ENCODE results near the gene CTNS.
A peak's percentile ranks its signal among the peaks of the same experiment; 100 is the strongest.
"Not testable (repeated sequence)": the region's sequence is repeated elsewhere in the genome, so short reads cannot be mapped to it uniquely, and the experiment has no call there.

Gene CTNS

GRCh38 chr17:3685174-3685573 is 48.6 kb downstream of the CTNS start:
- no peak for DNase-seq (ENCODE audit: low read depth in 2 of 2)

GRCh38 chr17:3688027-3688553 is 51.5 kb downstream of the CTNS start:
- no peak for DNase-seq (ENCODE audit: low read depth in 2 of 2)

GRCh38 chr17:3688852-3689261 is 52.3 kb downstream of the CTNS start:
- no peak for DNase-seq (ENCODE audit: low read depth in 2 of 2)

- DNase-seq (ENCODE audit: low read depth in 2 of 2): no peak
Observed at GRCh38 chr17:3689262-3690093, 52.9 kb downstream of the CTNS start.

GRCh38 chr17:3690094-3690715 is 53.6 kb downstream of the CTNS start:
- DNase-seq (ENCODE audit: low read depth in 2 of 2): no peak

GRCh38 chr17:3691617-3692067 is 55.1 kb downstream of the CTNS start:
- no peak for DNase-seq (ENCODE audit: low read depth in 2 of 2)

- DNase-seq (ENCODE audit: low read depth in 2 of 2): no peak
Observed at GRCh38 chr17:3692346-3692745, 55.8 kb downstream of the CTNS start.

GRCh38 chr17:3693141-3693540 is 56.6 kb downstream of the CTNS start:
- no peak for DNase-seq (ENCODE audit: low read depth in 2 of 2)

GRCh38 chr17:3693829-3694231 is 57.3 kb downstream of the CTNS start:
- peak in 1 of 2 donors; percentile 32 for DNase-seq (ENCODE audit: low read depth in 2 of 2)

- DNase-seq (ENCODE audit: low read depth in 2 of 2): no peak
Observed at GRCh38 chr17:3695129-3695722, 58.7 kb downstream of the CTNS start.

GRCh38 chr17:3695723-3696411 is 59.3 kb downstream of the CTNS start, which contains the start of gene P2RX5:
P2RX5 (minus strand) TSS chr17:3696155; CDS start chr17:3696005, 150 bp downstream.
- peak in 1 of 2 donors; percentile 46 for DNase-seq (ENCODE audit: low read depth in 2 of 2)

- no peak for DNase-seq (ENCODE audit: low read depth in 2 of 2)
Observed at GRCh38 chr17:3697103-3697476, 60.5 kb downstream of the CTNS start.

- DNase-seq (ENCODE audit: low read depth in 2 of 2): no peak
Observed at GRCh38 chr17:3698139-3698538, 61.6 kb downstream of the CTNS start.

GRCh38 chr17:3699951-3700350 is 63.4 kb downstream of the CTNS start:
- DNase-seq (ENCODE audit: low read depth in 2 of 2): no peak

GRCh38 chr17:3702041-3702539 is 65.5 kb downstream of the CTNS start:
- DNase-seq (ENCODE audit: low read depth in 2 of 2): not testable (repeated sequence)

GRCh38 chr17:3704931-3705717 is 68.6 kb downstream of the CTNS start:
- DNase-seq (ENCODE audit: low read depth in 2 of 2): no peak

- DNase-seq (ENCODE audit: low read depth in 2 of 2): not testable (repeated sequence)
Observed at GRCh38 chr17:3705718-3705984, 69.1 kb downstream of the CTNS start.

- no peak for DNase-seq (ENCODE audit: low read depth in 2 of 2)
Observed at GRCh38 chr17:3708366-3708765, 71.8 kb downstream of the CTNS start.

GRCh38 chr17:3710951-3711383 is 74.4 kb downstream of the CTNS start:
- peak; percentile 45 to 72 for DNase-seq (ENCODE audit: low read depth in 2 of 2)
